C4-2B (cell line): ENCODE measurements around the gene NCAM2.

Experiments used
- ZFX ChIP-seq: fragments of 450-650 bp; IDR thresholded peaks from 2 replicates; pipeline ENCODE4 v1.6.1; 2017
- TF ChIP-seq, protein P1 (sequence below): fragments of 450-650 bp; conservative IDR thresholded peaks from 2 replicates; pipeline ENCODE4 v1.5.1; 2017; ENCODE audit warnings: mild to moderate bottlenecking

DNA sequence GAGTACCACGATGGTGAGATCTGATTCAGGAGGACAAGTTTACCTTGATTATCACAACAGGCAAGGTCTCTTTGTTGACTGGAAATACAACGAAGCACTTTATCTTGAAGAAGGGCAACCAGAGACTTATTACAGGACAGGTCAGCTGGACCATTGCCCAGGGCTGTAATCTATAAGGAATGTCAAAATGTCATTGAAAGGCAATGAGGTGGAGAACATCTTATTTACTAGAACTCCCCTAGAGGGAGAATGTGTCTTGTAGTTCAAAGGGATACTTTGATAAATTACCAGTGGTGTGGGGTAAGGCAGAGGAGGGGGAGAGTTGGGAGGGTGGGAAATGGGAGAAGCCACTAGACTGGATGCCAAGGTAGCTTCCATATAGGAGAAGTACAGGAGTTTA lies 212.3 kb downstream of the NCAM2 start:
- TF ChIP-seq, protein P1, sequence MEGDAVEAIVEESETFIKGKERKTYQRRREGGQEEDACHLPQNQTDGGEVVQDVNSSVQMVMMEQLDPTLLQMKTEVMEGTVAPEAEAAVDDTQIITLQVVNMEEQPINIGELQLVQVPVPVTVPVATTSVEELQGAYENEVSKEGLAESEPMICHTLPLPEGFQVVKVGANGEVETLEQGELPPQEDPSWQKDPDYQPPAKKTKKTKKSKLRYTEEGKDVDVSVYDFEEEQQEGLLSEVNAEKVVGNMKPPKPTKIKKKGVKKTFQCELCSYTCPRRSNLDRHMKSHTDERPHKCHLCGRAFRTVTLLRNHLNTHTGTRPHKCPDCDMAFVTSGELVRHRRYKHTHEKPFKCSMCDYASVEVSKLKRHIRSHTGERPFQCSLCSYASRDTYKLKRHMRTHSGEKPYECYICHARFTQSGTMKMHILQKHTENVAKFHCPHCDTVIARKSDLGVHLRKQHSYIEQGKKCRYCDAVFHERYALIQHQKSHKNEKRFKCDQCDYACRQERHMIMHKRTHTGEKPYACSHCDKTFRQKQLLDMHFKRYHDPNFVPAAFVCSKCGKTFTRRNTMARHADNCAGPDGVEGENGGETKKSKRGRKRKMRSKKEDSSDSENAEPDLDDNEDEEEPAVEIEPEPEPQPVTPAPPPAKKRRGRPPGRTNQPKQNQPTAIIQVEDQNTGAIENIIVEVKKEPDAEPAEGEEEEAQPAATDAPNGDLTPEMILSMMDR = no peak
- no peak for TF ChIP-seq ZFX
